Measurements from ENCODE around the gene ANKRD35.
"Not testable (repeated sequence)": the region's sequence is repeated elsewhere in the genome, so short reads cannot be mapped to it uniquely, and the experiment has no call there.

DNA sequence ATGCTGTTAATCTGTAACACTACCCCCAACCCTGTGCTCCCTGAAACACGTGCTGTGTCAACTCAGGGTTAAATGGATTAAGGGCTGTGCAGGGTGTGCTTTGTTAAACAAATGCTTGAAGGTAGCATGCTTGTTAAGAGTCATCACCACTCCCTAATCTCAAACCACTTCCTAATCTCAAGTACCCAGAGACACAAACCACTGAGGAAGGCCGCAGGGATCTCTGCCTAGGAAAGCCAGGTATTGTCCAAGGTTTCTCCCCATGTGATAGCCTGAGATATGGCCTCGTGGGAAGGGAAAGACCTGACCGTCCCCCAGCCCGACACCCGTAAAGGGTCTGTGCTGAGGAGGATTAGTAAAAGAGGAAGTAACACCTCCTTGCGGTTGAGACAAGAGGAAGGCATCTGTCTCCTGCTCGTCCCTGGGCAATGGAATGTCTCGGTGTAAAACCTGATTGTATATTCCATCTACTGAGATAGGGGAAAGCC, 46.9 kb upstream of the ANKRD35 start:
- TF ChIP-seq CTCF (conservative IDR thresholded peaks at IDR 0.05 in 1 of 2, IDR thresholded peaks at IDR 0.05 in 1 of 2; ENCODE audit: extremely low read depth in 1 of 2, insufficient read depth in 1 of 2, low read depth in 1 of 2, low read length in 2 of 2); EZH2 (IDR thresholded peaks at IDR 0.05; ENCODE audit: borderline replicate concordance, low read length): not testable (repeated sequence)

Measured in mammary epithelial cell (primary cell).